Brain microvascular endothelial cell (primary cell): Measurements from ENCODE around the gene ZNF557.

ENCODE experiments used
- DNase-seq: peaks from one replicate; pipeline ENCODE4 v3.0.0-alpha.2; 2020
- H3K27ac ChIP-seq: fragments of 250-450 bp; sonication (Bioruptor Pico); 2 replicates; pipeline ENCODE4 v1.5.1; 2020; ENCODE audit warnings: mild to moderate bottlenecking, moderate library complexity
- H3K27me3 ChIP-seq: fragments of 250-450 bp; sonication (Bioruptor Pico); replicated peaks from 2 replicates; pipeline ENCODE4 v1.5.1; 2020; ENCODE audit warnings: mild to moderate bottlenecking
- H3K36me3 ChIP-seq: fragments of 250-450 bp; sonication (Bioruptor Pico); replicated peaks from 2 replicates; pipeline ENCODE4 v1.5.1; 2020; ENCODE audit warnings: mild to moderate bottlenecking
- H3K4me3 ChIP-seq: 2 replicates; pipeline ENCODE4 v1.5.1; 2011; ENCODE audit warnings: low read depth, mild to moderate bottlenecking, control low read depth, low read length, moderate library complexity
- in situ Hi-C: cut with HindIII; loops from 2 replicates; pipeline ENCODE4 v1.10.0; 2017; ENCODE audit warnings: low sequenced_read_pairs, low pct_ligation_motif_present
- TF ChIP-seq, protein P1 (sequence below): IDR thresholded peaks from 2 replicates; pipeline ENCODE4 v1.5.1; 2011; ENCODE audit warnings: low read depth, mild to moderate bottlenecking, moderate library complexity, low read length, control low read depth, inconsistent platforms; ENCODE audit errors: missing control alignments

ZNF557 gene

DNA sequence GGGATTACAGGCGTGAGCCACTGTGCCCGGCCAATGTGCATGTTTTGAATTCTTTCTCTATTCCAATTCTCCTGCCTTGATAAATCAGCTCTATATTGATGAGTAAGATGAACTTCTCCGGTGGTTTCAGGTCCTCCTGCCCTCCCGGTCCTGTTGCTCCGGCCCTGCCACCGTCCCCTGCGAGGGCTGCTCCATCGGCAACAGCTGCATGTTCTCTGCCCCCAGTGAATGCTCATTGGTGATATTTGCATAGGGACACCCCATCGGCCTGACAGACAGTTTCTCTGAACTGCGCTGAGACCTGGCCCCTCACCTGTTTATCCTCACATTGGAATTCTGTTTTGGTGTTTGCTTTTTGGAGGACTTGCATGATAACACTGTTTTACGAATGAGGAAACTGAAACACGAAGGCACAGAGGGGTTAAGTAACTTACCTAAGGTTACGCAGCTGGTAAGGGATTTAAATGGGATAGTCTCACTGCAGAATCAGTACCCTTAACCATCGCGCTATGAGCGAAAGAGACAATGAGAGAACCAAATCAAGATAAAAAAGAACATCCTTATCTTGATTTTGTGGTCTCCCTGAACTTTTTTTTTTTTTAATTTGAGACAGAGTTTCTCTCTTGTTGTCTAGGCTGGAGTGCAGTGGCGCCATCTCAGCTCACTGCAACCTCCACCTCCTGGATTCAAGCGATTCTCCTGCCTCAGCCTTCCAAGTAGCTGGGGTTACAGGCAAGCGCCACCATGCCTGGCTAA, 32.2 kb downstream of the ZNF557 start:
- TF ChIP-seq, protein P1, sequence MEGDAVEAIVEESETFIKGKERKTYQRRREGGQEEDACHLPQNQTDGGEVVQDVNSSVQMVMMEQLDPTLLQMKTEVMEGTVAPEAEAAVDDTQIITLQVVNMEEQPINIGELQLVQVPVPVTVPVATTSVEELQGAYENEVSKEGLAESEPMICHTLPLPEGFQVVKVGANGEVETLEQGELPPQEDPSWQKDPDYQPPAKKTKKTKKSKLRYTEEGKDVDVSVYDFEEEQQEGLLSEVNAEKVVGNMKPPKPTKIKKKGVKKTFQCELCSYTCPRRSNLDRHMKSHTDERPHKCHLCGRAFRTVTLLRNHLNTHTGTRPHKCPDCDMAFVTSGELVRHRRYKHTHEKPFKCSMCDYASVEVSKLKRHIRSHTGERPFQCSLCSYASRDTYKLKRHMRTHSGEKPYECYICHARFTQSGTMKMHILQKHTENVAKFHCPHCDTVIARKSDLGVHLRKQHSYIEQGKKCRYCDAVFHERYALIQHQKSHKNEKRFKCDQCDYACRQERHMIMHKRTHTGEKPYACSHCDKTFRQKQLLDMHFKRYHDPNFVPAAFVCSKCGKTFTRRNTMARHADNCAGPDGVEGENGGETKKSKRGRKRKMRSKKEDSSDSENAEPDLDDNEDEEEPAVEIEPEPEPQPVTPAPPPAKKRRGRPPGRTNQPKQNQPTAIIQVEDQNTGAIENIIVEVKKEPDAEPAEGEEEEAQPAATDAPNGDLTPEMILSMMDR, result no peak
- no peak for DNase-seq
- in situ Hi-C loops, result no loop called here

DNA sequence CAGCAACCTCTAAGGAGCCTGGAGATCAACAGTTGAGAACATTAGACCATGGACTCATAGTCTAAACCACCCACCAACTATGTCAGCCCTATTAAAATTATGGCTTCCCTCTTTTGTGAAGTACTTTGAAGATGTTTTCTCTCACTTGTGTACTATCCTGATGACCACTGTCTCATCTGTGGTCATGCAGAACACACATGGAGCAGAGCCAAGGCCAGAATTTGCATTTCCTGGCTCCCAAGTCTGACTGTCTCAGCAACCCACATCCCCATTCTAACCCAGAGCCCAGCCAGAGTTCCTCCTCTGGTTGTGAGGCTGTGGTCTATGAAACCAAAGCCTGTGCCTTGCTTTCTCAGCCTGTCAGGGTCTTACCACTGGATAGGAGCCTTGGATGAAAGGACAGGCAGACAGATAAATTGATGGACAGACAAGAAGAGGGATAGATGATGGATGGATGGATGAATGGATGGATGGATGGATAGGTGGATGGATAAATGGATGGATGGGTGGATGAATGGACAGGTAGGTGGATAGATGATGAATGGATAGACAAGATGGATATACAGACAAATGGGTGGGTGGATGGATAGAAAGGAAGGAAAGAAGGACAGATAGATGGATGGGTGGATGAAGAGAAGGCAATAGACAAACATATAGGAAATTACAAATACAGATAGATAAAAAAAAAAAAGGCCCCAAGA, 35.4 kb downstream of the ZNF557 start:
- Histone ChIP-seq H3K27me3 (no peaks in the 10 kb centered on the region), H3K4me3 (no peak overlapping the region), H3K36me3 (no peaks in the 10 kb centered on the region), H3K27ac (no peak overlapping the region)
- in situ Hi-C loops, result no loop called here
- DNase-seq, result no peak
- TF ChIP-seq, protein P1, result no peak

More for the DNA sequence above, 32.2 kb downstream of the ZNF557 start:
- Histone ChIP-seq H3K27ac (no peak overlapping the region), H3K36me3 (no peaks in the 10 kb centered on the region), H3K4me3 (no peak overlapping the region), H3K27me3 (no peaks in the 10 kb centered on the region)

DNA sequence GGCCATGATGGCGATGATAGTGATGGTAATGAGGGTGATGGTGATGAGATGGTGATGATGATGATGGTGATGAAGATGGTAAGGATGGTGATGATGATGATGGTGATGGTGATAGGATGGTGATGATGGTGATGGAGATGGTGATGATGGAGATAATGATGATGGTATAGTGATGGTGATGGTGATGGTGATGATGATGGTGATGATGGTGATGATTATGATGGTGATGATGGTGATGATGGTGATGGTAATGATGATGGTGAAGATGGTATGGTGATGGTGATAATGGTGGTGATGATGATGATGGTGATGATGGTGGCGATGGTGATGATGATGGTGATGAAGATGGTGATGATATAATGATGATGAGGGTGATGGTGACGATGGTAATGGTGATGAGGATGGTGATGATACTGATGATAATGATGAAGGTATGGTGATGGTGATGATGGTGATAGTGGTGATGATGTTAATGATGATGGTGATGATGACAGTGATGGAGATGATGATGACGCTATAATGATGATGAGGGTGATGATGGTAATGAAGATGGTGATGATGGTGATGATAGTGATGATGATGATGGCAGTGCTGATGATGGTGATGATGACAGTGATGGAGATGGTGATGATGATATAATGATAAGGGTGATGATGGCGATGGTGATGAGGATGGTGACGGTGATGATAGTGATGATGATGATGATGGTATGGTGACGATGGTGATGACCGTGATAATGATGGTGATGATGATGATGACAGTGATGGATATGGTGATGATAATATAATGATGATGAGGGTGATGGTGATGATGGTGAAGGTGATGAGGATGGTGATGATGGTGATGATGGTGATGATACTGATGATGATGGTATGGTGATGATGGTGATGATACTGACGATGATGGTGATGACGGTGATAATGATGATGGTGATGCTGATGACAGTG, 37.5 kb downstream of the ZNF557 start:
- DNase-seq, result no peak
- no peak overlapping the region for H3K27ac ChIP-seq
- no peak overlapping the region for H3K4me3 ChIP-seq
- no peaks in the 10 kb centered on the region for H3K27me3 ChIP-seq
- H3K36me3 ChIP-seq, result no peaks in the 10 kb centered on the region
- in situ Hi-C loops, result no loop called here
- TF ChIP-seq, protein P1, result no peak

DNA sequence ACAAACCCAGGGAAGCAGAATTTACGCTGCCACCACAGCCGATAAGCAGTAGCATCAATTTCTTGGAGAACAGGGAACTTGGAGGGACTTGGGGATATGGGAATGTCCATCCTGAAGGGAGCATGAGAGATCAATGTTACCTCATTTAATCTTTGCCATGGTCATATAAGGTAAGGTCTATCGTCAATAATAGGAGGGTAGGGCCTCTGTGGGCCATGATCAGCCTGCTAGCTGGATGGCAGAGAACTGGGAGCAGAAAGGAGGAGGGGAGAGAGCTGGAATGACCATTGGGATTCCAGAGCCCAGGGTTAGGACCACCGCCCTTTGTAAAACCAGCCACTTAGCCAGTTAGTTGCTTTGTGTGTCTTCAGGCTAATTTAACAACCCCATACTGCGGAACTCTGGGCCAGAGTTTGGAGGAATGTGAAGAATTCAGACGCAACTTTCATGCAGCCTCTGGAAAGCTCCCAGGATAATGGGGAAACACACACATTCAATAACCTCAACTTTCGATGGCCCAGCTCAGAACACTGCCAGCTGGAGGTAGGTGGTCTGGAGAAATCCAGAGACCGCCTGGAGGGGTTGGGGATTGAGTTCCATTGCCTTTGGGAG, 40.3 kb downstream of the ZNF557 start:
- Histone ChIP-seq H3K27ac (no peak overlapping the region), H3K27me3 (no peaks in the 10 kb centered on the region), H3K4me3 (no peak overlapping the region), H3K36me3 (no peaks in the 10 kb centered on the region)
- in situ Hi-C loops, result no loop called here
- TF ChIP-seq, protein P1, result no peak
- peak; percentile 3 for DNase-seq

DNA sequence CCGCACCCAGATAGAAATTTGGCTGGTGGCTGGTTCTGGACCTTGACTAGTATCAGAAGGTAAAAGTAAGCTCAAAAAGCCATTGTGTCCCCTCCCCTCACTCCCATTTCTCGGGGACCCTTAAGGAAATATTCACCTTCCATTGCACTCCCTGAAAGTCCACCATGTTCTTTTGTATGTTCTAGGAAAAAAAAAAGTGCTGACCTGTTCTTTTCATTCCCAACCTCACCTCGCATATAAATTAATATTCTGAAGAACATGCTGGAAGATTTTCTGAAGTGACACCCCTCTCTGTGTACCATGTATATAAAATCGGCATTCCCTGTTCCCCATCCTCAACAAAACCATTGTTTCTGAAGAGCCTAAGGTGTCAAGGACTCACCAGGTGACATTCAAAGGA, 43.2 kb downstream of the ZNF557 start:
- DNase-seq, result no peak
- Histone ChIP-seq H3K36me3 (no peaks in the 10 kb centered on the region), H3K27me3 (no peaks in the 10 kb centered on the region), H3K27ac (no peak overlapping the region), H3K4me3 (no peak overlapping the region)
- in situ Hi-C loops, result no loop called here
- TF ChIP-seq, protein P1, result no peak
